NCI-H460 (cell line): ENCODE measurements around the gene TSPEAR. TPM values are rescaled to one million over a fixed set of nuclear protein-coding genes. Genes with fewer than 3 reads are reported as not detected.

Experiments used
- small RNA-seq, 2 experiments: library from RNA; depleted of rRNA; stranded (forward); fragments of <200 nt; gene quantifications; one replicate each; pipeline ENCODE3, GENCODE V24; 2014
- total RNA-seq: library from RNA; depleted of rRNA; stranded (reverse); fragments of >200 nt; shearing (Covaris generic); gene quantifications from 2 replicates; pipeline ENCODE4 v1.2.3, GENCODE V29; 2014; rRNA removed

TSPEAR gene
- total RNA-seq, 1 experiment from 2014 or later = 0.02 TPM

Small RNA genes lying within 50 kb of the gene (small RNA-seq; reads per million reads assigned to genes)
- 0 reads per million in 2 experiments for gene KRTAP12-6P

Other genes with a start within 250 kb of the TSPEAR start
- gene KRTAP10-1, start 171.4 kb downstream of the TSPEAR start, total RNA-seq = not detected in 2 replicates
- not detected in 2 replicates for gene KRTAP10-2, start 160.1 kb downstream of the TSPEAR start, total RNA-seq
- gene KRTAP10-3, start 152.8 kb downstream of the TSPEAR start, total RNA-seq = not detected in 2 replicates
- gene KRTAP10-4, start 137.8 kb downstream of the TSPEAR start, total RNA-seq = not detected in 2 replicates
- not detected in 2 replicates for gene KRTAP10-5, start 131.0 kb downstream of the TSPEAR start, total RNA-seq
- gene KRTAP10-6, start 119.1 kb downstream of the TSPEAR start, total RNA-seq = not detected in 2 replicates
- not detected in 2 replicates for gene KRTAP10-7, start 111.0 kb downstream of the TSPEAR start, total RNA-seq
- not detected in 2 replicates for gene KRTAP10-8, start 99.5 kb downstream of the TSPEAR start, total RNA-seq
- not detected in 2 replicates for gene KRTAP10-9, start 84.5 kb downstream of the TSPEAR start, total RNA-seq
- not detected in 2 replicates for gene KRTAP10-10, start 74.2 kb downstream of the TSPEAR start, total RNA-seq
- gene KRTAP10-11, start 65.2 kb downstream of the TSPEAR start, total RNA-seq = not detected in 2 replicates
- gene KRTAP12-4, start 56.9 kb downstream of the TSPEAR start, total RNA-seq = not detected in 2 replicates
- not detected in 2 replicates for gene KRTAP12-3, start 53.6 kb downstream of the TSPEAR start, total RNA-seq
- not detected in 2 replicates for gene KRTAP12-2, start 44.6 kb downstream of the TSPEAR start, total RNA-seq
- not detected in 2 replicates for gene KRTAP12-1, start 29.4 kb downstream of the TSPEAR start, total RNA-seq
- gene KRTAP10-12, start 14.4 kb downstream of the TSPEAR start, total RNA-seq = not detected in 2 replicates
- 66.5 and 76.3 TPM in 2 replicates for gene UBE2G2, start 90.2 kb upstream of the TSPEAR start, total RNA-seq
- 50.5 and 52.1 TPM in 2 replicates for gene SUMO3, start 106.5 kb upstream of the TSPEAR start, total RNA-seq
- 139 and 145 TPM in 2 replicates for gene PTTG1IP, start 162.1 kb upstream of the TSPEAR start, total RNA-seq
- 0.84 and 0.92 TPM in 2 replicates for gene ITGB2, start 209.3 kb upstream of the TSPEAR start, total RNA-seq
- 37.3 and 41.4 TPM in 2 replicates for gene SLX9, start 228.5 kb upstream of the TSPEAR start, total RNA-seq